SKM-1 (cell line): ENCODE measurements around the gene GTF3C5.
"Not testable (repeated sequence)": the region's sequence is repeated elsewhere in the genome, so short reads cannot be mapped to it uniquely, and the experiment has no call there.

ENCODE experiments used
- DNase-seq: peaks from one replicate; lab custom pipeline; 2025; ENCODE audit not compliant: unreplicated experiment; lab: John Stamatoyannopoulos, UW

The GTF3C5 gene

GRCh38 chr9:133088146-133088750 lies 57.5 kb downstream of the GTF3C5 start:
- DNase-seq: no peak

DNA sequence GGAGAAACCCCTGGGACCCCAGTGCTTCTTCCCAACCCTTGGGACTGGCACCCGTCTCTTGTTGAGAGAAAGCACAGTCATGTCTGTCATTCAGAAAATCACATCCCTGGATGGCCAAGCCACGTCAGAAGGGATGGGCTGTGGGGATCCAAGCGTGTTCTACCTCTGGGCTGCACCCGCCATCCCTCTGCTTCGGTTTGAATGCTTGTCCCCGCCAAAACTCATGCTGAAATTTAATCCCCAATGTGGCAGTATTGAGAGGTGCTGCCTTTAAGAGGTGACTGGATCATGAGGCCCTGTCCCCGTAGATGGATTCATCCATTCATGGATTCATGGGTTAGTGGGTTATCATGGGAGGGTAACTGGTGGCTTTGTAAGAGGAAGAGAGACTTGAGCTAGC lies 58.0 kb downstream of the GTF3C5 start:
- no peak for DNase-seq

GRCh38 chr9:133089271-133089671 lies 58.5 kb downstream of the GTF3C5 start:
- no peak for DNase-seq

DNA sequence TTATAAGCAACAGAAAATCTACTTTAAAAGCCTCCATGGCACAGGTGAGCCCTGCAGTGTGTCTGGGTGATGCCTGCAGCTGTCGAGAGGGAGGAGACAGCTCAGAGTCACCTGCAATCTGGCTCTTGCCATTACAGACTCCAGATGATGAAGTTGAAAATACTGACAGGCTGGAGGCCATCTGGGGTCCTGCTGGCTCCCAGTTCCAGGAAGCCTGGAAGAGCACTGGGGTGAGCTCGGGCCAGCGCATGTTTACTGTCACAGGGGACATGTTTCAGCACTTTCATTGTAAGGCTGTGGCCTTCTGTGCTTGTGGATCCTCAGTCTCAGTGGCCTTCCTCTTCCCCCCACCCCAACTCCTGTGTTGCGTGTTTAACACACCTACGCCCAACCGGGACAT lies 59.4 kb downstream of the GTF3C5 start:
- DNase-seq: no peak

DNA sequence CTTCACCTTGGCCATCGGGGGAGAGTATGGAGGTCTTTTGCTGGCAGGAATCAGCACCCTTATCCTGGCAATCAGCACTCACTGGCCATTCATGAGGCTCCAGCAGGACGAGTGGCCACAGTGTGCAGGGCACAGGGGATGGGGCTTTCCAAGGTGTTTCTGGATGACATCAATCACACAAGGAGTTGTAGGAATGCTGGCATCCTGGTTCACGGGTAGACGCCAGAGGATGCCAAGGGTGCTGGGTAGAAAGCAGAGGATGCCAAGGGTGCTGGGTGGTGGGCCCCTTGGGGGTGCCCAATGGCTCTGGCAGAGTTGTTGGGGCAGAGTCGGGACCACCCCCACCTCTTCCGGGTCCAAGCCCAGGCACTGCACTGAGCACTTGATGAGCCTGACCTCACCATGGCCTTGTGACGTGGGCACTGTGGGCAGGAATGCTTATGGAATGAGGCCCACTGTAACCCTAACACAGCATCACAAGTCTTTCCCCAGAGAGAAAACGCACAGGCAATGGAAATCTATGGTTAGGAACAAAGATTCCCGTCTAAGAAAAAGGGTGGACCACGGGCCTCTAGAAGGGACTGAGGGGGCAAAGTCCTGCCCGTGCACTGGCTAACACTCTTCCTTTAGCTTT lies 60.1 kb downstream of the GTF3C5 start:
- DNase-seq: no peak

DNA sequence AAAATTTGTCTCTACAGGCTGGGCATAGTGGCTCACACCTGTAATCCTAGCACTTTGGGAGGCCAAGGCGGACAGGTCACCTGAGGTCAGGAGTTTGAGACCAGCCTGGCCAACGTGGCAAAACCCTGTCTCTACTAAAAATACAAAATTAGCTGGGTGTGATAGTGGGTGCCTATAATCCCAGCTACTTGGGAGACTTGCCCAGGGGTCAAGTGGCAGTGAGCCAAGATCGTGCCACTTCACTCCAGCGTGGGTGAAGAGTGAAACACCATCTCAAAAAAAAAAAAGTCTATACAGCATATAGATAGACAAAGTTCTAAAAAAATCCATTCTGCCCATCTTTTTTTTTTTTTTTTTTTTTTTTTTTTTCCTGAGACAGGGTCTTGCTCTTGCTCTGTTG lies 63.6 kb downstream of the GTF3C5 start:
- not testable (repeated sequence) for DNase-seq

DNA sequence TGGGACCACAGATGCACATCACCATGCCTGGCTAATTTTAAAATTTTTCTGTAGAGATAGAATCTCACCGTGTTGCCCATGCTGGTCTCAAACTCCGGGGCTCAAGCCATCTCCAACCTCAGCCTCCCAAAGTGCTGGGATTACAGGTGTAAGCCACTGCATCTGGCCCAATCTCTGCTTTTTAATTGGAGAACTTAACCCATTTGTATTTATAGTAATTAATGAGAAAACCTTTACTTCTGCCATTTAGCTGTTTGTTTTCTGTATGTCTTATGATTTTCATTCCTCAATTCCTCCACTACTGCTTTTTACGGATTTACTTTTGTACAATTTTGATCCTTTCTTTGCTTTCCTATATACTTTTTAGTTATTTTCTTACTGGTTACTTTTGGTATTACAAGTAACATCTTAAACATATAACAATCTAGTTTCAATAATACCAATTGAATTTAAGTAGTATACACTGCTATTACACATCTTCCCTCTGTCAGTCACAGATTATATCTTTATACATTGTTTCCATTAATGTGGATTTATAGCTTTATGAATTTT lies 64.1 kb downstream of the GTF3C5 start:
- no peak for DNase-seq

- no peak for DNase-seq
Measured at GRCh38 chr9:133098104-133098754, 67.4 kb downstream of the GTF3C5 start.

- no peak for DNase-seq
Measured at GRCh38 chr9:133098871-133099270, 68.1 kb downstream of the GTF3C5 start.

DNA sequence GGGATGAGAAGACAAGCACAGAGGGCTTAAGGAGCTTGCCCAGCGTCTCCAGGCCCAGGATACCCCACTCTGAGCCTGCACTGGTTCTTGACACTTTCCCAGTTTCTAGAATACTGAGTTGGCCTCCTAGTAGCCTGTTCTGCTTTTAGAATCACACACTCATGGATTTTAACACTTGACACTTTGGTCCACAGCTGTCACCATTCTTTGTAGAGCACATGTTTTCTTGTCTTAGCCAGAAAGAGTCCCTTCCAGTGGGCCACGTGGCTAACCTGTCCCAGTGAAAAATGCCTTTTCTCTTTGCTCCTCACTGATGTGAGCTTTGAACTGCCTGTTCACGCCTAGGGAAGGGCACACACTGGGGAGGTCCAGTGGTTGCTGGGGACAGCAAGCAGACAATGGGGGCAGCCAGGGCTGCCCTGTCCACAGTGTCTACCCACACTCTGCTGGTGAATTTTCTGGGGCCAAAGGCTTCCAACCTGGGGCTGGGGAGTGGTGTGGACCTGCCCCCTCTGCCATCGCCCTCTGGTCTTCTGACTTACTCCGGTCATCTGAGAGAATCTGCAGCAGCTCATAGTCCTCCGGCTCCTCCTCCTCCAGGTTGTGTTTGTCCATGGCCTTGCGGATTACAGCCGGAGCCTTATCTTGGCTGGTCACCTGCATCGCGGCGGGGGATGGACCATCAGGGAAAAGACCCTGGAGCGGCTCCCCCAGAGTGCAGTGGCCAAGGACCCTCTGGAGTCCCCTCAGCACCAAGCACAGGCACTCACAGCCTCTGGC lies 69.1 kb downstream of the GTF3C5 start:
- DNase-seq: no peak

GRCh38 chr9:133100506-133101355 lies 69.9 kb downstream of the GTF3C5 start:
- no peak for DNase-seq

DNA sequence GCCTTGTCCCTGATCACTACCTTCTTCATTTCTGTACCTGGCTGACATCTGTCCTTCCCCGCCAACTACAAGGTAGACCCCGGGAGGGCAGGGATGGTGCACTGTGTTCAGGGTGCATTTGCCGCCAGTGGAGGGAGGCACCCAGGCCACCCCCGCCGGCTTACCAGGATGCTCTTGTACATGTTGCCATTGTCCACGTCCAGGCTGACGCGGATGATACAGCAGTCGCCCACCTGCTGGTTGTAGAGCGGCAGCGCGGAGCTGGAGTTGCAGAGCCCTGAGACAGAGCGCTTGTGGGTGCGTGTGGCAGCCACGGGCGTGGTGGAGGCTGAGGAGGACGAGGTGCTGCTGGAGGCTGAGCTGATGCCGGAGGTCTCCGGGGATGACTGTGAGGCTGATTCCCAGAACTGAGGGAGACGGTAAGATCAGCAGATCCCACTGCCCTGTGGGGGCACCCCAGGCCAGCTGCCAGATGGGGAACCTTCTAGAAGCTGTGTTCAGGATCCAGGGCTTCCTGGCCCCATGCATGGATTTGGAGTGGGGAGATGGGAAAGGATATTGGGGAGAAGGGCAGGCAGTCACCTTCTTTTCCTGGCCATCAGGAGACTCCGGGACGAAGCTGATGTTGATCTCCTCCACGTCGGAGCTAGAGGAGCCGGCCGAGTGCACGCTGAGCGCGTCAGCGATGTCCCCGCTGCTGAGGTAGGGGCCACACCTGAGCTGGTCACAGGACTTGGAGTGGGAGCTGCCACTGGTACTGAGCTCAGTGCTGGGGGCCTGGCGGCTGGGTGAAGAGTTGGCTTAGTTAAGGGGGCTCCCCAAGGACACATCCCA lies 70.8 kb downstream of the GTF3C5 start:
- DNase-seq: no peak

DNA sequence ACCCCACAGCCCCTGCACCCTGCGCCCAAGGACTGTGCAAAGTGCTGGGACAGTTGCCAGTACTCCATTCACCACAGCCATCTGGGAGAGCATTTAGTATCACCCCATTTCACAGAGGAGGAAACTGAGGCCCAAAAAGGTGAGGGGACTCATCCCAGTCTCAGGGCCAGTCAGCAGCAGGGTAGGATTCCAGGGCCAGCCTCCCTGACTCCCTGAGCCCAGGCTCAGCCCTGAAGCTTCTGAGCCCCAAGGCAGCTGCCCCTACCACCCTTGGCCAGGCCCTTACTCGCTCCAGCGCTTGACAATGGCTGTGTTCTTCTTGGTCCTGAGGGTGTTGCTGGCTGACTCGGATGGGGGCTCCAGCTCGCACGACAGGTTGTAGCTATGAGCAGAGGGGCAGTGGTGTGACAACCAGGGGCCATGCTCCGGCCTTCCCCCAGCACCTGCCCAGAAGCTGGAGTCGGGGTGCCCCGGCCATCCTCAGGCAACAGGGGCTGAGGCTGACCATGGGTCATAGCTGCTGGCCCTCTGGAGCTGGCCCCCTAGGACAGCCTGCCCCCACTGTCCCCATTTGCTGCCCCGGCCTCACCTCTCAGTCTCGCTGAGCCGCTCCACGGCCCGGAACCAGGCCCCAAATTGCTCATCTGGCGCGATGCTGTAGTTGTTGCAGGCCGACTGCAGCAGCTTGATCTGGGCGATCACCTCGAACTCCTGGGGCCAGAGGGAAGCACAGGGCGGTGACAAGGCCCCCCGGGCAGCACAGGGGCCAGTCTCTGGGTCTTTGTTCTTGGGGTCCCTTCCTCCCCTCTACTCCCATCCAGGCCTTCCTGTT lies 71.6 kb downstream of the GTF3C5 start:
- no peak for DNase-seq

DNA sequence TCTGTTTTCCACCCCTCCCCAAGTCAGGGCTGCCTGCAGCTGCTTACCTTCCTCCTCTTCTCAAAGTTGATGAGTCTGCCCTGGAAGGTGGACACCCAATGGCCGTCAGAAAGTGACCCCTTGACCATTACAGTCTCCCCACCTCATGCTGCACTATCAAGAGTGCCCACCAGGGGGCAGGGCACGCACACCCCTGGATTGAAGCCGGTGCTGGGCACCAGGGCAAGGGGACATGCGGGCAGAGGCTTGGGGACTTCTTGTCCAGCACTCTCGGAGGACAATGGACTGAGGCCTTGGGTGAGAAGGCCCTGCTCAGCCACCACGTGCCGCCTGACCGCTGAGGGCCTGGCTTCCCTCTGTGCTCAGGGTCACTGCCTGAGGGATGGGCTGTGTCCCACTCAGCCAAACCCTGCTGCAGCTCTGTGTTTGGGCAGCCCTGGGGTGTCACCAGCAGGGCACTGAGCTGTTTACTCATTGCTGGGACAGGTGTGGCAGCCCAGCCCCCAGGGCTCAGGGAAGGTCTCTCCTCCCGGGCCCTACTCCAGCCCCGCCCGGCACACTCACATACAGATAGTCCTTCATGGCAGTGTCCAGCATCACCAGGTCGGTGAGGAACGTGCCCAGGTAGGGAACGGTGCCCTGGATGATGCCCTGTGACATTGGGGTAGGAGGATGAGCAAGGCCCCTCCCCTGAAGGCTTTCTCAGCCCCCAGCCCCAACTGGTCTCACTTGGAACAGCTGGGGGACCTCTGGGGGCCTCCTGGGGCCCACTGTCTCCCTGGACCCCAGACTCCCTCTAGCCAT lies 72.6 kb downstream of the GTF3C5 start:
- no peak for DNase-seq

DNA sequence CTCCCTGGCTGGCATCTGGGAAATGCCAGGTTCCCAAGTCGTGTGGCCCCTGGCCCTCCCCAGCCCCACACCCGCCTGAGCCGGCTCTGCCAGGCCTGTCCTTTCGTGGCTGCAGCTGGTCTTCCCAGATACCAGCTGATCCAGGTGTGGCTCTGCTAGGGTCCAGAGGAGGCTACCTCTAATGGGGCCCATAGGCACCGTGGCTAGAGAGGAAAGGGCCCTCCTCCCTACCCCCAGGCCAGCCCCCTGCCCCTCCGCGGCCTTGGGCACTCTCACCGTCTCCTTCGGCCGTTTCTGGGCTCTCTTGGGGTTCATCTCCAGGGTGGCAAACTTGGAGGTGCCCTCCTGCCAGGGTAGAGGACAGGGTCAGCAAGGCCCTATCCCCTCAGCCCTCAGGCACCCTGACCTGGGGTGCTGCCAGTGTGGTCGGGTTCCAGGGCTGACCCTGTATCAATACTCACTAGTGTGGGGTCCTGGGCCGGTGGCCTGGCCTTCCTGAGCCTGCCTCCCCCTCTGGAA lies 73.2 kb downstream of the GTF3C5 start:
- no peak for DNase-seq

DNA sequence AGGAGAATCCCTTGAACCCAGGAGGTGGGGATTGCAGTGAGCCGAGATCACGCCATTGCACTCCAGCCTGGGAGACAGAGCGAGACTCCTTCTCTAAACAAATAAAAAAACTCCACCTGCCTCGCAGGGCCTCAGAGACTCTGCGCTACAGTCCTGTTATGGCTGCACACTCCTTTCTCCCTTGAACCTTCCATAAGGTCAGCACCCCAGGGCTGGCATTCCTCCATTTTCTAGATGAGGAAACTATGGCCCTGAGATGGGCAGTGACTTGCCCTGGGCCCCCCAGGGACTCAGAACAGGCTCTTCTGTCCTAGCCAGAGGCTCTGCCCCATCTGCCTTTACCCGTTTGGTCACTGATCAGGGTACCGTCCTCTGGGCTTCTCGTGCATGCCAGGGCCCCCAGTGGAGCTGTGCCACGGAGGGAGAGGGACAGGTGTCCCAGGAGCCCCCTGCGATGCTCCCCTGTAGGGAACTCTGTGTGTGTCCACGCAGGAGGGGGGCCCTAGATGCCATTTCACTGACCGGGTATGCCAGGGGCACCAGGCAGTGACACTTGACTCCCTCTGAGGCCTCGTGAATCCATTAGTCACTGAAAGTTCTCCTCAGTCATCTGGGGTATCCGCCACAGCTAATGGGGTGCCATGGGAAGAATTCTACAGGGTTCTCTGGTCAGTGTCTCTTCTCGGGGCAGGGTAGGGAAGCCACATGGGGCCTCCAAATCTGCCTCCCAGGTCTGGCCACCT lies 74.1 kb downstream of the GTF3C5 start:
- DNase-seq: no peak

- no peak for DNase-seq
Measured at GRCh38 chr9:133105461-133105770, 74.6 kb downstream of the GTF3C5 start.
